Retinal pigment epithelial cell (primary cell): ENCODE measurements around the gene RING1.

Experiments
- DNase-seq: peaks from one replicate; pipeline ENCODE4 v3.0.0-alpha.2; 2010; ENCODE audit warnings: low read depth
- H3K4me3 ChIP-seq: 2 replicates; pipeline ENCODE4 v1.5.1; 2011; ENCODE audit warnings: mild to moderate bottlenecking, low read length, control low read depth, moderate library complexity
- CTCF ChIP-seq: conservative IDR thresholded peaks from 2 replicates; pipeline ENCODE4 v1.5.1; 2011; ENCODE audit warnings: low read depth, low read length, control low read depth, inconsistent platforms

The RING1 gene

GRCh38 chr6:33208091-33208967, at the start of gene RING1:
TSS of gene RING1 (plus strand) at chr6:33208500. CDS start at chr6:33208823, 323 bp downstream.
- H3K4me3 ChIP-seq: peak within 1 kb of the TSS; percentile 87
- no peak for DNase-seq
- TF ChIP-seq CTCF: no peak

- no peak overlapping the region for H3K4me3 ChIP-seq
- no peak for TF ChIP-seq CTCF
- no peak for DNase-seq
Measured at GRCh38 chr6:33160096-33160495, 48.2 kb upstream of the RING1 start.

GRCh38 chr6:33160728-33161344, 47.5 kb upstream of the RING1 start:
- no peak for TF ChIP-seq CTCF
- H3K4me3 ChIP-seq: peak overlapping the region; percentile 41
- DNase-seq: peak; percentile 93

DNA sequence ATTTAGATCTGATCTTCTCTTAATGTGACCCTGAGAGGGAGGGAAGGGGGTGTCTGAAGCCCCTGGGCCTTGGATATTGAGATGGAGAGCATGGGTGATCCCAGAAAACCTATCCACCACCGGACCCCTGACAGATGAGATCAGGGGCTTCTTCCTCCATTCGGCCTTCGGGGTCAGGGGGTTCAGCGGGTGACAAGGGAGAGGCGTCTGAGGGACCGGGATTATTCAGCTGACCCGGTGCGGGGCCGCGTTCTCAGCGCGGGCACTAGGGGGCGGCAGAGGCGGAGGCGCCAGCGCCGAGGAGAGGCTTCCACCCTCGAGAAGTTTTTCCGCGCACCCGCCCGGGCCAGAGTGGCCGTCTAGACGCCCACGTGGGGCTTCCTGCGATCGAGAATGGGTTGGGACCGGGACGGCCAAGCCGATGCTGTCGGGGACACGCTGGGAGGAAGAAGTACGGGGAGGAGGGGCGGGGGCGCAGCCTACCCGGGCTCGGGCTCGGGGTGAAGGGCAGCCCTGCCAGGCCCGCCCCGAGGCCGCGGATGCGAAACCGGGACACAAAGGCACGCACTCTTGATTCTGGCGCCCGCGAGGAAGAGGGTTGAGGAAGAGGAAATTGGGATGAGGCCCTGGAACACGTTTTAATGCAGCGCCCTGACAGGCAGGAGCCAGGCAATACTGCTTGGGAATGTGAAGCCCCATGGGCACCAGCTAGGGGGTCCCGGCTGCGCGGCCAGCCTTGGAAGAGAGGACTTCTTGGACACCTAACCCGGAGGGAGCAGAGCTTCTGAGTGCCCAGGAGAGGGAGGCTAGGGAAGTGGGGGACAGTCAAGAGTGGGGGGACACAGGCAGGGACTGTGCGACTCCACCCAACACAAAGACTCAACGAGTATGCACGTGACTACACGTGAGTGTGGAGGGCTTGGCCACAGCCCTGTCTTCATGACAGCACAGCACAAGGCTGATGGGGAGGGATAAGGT, 46.7 kb upstream of the RING1 start:
- TF ChIP-seq CTCF: peak; percentile 90
- DNase-seq: no peak
- peak overlapping the region; percentile 41 for H3K4me3 ChIP-seq

DNA sequence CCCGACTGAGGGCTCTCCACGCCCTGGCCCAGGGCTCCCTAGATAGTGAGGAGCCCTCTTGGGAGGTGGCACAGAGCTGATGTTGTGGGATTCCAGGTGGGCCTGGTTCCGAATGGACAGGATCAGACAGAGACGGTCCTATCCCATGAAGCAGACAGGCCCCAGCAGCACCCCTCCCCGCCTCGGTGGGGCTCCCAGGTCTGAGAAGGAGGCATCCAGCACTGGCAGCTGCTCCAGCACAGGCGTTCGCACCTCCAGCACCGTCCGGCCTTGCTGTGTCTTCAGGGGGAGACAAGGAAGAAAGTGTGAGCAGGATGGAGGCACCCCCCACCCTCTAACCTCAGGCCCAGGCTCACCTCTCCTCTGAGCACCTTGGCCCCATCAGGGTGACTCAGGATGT, 44.8 kb upstream of the RING1 start:
- TF ChIP-seq CTCF: no peak
- no peak for DNase-seq

GRCh38 chr6:33164176-33164575, 44.1 kb upstream of the RING1 start:
- no peak for TF ChIP-seq CTCF
- no peak overlapping the region for H3K4me3 ChIP-seq
- no peak for DNase-seq

More for the DNA sequence above, 44.8 kb upstream of the RING1 start:
- H3K4me3 ChIP-seq: no peak overlapping the region
